ENCODE measurements around the gene ATG4B.

ATG4B gene

GRCh38 chr2:241593271-241593670 is 44.2 kb upstream of the ATG4B start:
- ATAC-seq, result no peak
- no peak for TF ChIP-seq ZNF8 (CRISPR knock-in tag; IDR thresholded peaks at IDR 0.05)
- TF ChIP-seq TOX (CRISPR knock-in tag; IDR thresholded peaks at IDR 0.05; ENCODE audit: borderline replicate concordance), result no peak
- TF ChIP-seq, protein P1, sequence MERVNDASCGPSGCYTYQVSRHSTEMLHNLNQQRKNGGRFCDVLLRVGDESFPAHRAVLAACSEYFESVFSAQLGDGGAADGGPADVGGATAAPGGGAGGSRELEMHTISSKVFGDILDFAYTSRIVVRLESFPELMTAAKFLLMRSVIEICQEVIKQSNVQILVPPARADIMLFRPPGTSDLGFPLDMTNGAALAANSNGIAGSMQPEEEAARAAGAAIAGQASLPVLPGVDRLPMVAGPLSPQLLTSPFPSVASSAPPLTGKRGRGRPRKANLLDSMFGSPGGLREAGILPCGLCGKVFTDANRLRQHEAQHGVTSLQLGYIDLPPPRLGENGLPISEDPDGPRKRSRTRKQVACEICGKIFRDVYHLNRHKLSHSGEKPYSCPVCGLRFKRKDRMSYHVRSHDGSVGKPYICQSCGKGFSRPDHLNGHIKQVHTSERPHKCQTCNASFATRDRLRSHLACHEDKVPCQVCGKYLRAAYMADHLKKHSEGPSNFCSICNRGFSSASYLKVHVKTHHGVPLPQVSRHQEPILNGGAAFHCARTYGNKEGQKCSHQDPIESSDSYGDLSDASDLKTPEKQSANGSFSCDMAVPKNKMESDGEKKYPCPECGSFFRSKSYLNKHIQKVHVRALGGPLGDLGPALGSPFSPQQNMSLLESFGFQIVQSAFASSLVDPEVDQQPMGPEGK (CRISPR knock-in tag; IDR thresholded peaks at IDR 0.05; ENCODE audit: borderline replicate concordance), result no peak
- TF ChIP-seq ZNF70 (CRISPR knock-in tag; IDR thresholded peaks at IDR 0.05), result no peak
- TF ChIP-seq, protein P2, sequence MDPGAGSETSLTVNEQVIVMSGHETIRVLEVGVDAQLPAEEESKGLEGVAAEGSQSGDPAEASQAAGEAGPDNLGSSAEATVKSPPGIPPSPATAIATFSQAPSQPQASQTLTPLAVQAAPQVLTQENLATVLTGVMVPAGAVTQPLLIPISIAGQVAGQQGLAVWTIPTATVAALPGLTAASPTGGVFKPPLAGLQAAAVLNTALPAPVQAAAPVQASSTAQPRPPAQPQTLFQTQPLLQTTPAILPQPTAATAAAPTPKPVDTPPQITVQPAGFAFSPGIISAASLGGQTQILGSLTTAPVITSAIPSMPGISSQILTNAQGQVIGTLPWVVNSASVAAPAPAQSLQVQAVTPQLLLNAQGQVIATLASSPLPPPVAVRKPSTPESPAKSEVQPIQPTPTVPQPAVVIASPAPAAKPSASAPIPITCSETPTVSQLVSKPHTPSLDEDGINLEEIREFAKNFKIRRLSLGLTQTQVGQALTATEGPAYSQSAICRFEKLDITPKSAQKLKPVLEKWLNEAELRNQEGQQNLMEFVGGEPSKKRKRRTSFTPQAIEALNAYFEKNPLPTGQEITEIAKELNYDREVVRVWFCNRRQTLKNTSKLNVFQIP (CRISPR knock-in tag; IDR thresholded peaks at IDR 0.05; ENCODE audit: borderline replicate concordance, low read depth), result no peak
- TF ChIP-seq ZFP30 (CRISPR knock-in tag; IDR thresholded peaks at IDR 0.05), result no peak
- no peak for TF ChIP-seq ARNTL (CRISPR knock-in tag; IDR thresholded peaks at IDR 0.05; ENCODE audit: borderline replicate concordance, low read depth)
- TF ChIP-seq TCF4 (CRISPR knock-in tag; IDR thresholded peaks at IDR 0.05; ENCODE audit: borderline replicate concordance), result no peak
- no peak for TF ChIP-seq CSDC2 (CRISPR knock-in tag; IDR thresholded peaks at IDR 0.05)
- no peak for TF ChIP-seq SNAI2 (CRISPR knock-in tag; IDR thresholded peaks at IDR 0.05)
- TF ChIP-seq, protein P3, sequence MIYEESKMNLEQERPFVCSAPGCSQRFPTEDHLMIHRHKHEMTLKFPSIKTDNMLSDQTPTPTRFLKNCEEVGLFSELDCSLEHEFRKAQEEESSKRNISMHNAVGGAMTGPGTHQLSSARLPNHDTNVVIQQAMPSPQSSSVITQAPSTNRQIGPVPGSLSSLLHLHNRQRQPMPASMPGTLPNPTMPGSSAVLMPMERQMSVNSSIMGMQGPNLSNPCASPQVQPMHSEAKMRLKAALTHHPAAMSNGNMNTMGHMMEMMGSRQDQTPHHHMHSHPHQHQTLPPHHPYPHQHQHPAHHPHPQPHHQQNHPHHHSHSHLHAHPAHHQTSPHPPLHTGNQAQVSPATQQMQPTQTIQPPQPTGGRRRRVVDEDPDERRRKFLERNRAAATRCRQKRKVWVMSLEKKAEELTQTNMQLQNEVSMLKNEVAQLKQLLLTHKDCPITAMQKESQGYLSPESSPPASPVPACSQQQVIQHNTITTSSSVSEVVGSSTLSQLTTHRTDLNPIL (CRISPR knock-in tag; IDR thresholded peaks at IDR 0.05; ENCODE audit: low read depth), result no peak
- TF ChIP-seq, protein P4, sequence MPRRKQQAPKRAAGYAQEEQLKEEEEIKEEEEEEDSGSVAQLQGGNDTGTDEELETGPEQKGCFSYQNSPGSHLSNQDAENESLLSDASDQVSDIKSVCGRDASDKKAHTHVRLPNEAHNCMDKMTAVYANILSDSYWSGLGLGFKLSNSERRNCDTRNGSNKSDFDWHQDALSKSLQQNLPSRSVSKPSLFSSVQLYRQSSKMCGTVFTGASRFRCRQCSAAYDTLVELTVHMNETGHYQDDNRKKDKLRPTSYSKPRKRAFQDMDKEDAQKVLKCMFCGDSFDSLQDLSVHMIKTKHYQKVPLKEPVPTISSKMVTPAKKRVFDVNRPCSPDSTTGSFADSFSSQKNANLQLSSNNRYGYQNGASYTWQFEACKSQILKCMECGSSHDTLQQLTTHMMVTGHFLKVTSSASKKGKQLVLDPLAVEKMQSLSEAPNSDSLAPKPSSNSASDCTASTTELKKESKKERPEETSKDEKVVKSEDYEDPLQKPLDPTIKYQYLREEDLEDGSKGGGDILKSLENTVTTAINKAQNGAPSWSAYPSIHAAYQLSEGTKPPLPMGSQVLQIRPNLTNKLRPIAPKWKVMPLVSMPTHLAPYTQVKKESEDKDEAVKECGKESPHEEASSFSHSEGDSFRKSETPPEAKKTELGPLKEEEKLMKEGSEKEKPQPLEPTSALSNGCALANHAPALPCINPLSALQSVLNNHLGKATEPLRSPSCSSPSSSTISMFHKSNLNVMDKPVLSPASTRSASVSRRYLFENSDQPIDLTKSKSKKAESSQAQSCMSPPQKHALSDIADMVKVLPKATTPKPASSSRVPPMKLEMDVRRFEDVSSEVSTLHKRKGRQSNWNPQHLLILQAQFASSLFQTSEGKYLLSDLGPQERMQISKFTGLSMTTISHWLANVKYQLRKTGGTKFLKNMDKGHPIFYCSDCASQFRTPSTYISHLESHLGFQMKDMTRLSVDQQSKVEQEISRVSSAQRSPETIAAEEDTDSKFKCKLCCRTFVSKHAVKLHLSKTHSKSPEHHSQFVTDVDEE (CRISPR knock-in tag; IDR thresholded peaks at IDR 0.05), result no peak
- no peak for TF ChIP-seq BACH2 (CRISPR knock-in tag; IDR thresholded peaks at IDR 0.05; ENCODE audit: borderline replicate concordance)
- no peak for TF ChIP-seq RARB (CRISPR knock-in tag; IDR thresholded peaks at IDR 0.05)
- TF ChIP-seq ISL1 (CRISPR knock-in tag; IDR thresholded peaks at IDR 0.05), result no peak
- no peak for TF ChIP-seq ESRRG (CRISPR knock-in tag; IDR thresholded peaks at IDR 0.05)

GRCh38 chr2:241595600-241596140 is 41.8 kb upstream of the ATG4B start:
- TF ChIP-seq, protein P1 (CRISPR knock-in tag; IDR thresholded peaks at IDR 0.05; ENCODE audit: borderline replicate concordance), result no peak
- TF ChIP-seq ZNF565 (CRISPR knock-in tag; conservative IDR thresholded peaks at IDR 0.05; ENCODE audit: low read depth) (no peak), OSR1 (CRISPR knock-in tag; IDR thresholded peaks at IDR 0.05) (no peak), ESRRG (CRISPR knock-in tag; IDR thresholded peaks at IDR 0.05) (no peak), BACH2 (CRISPR knock-in tag; IDR thresholded peaks at IDR 0.05; ENCODE audit: borderline replicate concordance) (no peak), PPARA (CRISPR knock-in tag; IDR thresholded peaks at IDR 0.05; ENCODE audit: borderline replicate concordance) (no peak), ZFP30 (CRISPR knock-in tag; IDR thresholded peaks at IDR 0.05) (no peak), ARNTL (CRISPR knock-in tag; IDR thresholded peaks at IDR 0.05; ENCODE audit: borderline replicate concordance, low read depth) (no peak), CSRNP3 (CRISPR knock-in tag; IDR thresholded peaks at IDR 0.05) (no peak), TCF4 (CRISPR knock-in tag; IDR thresholded peaks at IDR 0.05; ENCODE audit: borderline replicate concordance) (no peak), SNAI2 (CRISPR knock-in tag; IDR thresholded peaks at IDR 0.05) (no peak), GLIS3 (CRISPR knock-in tag; IDR thresholded peaks at IDR 0.05) (no peak), ISL1 (CRISPR knock-in tag; IDR thresholded peaks at IDR 0.05) (no peak)
- TF ChIP-seq, protein P2 (CRISPR knock-in tag; IDR thresholded peaks at IDR 0.05; ENCODE audit: borderline replicate concordance, low read depth), result no peak

More at GRCh38 chr2:241595600-241596140, 41.8 kb upstream of the ATG4B start:
- peak; percentile 53; the same call in 2 of the 3 replicates for ATAC-seq

All from SK-N-SH treated with all-trans-retinoic acid at 6 μM for 48 hours (cell line).